HCT116 (cell line): ENCODE results near the gene PTGER3. TPM values are rescaled to one million over a fixed set of nuclear protein-coding genes. Genes with fewer than 3 reads are reported as not detected.

Experiments
- ATAC-seq: fragments of 200-7000 bp; cut with Tn5 transposase; 2 replicates; pipeline ENCODE4 v1.9.1; 2020; ENCODE audit warnings: mild to moderate bottlenecking, moderate library complexity
- BruUV-seq: library from RNA; stranded (reverse); fragments of 400-500 nt; replicated peaks from 2 replicates; lab custom pipeline; 2021; lab: Mats Ljungman, UMichigan
- CTCF ChIA-PET: fragments of 300-600 bp; sonication (Branson Sonifier 250); formaldehyde crosslinking; loops from one replicate; lab custom pipeline; 2021; ENCODE audit warnings: antibody characterized with exemption; lab: Charles Lee
- POLR2A ChIA-PET: fragments of 300-600, 350-600 bp; sonication (Branson Sonifier 250); formaldehyde crosslinking; loops from one replicate; lab custom pipeline; 2021; ENCODE audit warnings: antibody characterized with exemption; lab: Charles Lee
- RAD21 ChIA-PET, 2 experiments: fragments of 300-600 bp; sonication (Branson Sonifier 250); formaldehyde crosslinking; loops; one replicate each; lab custom pipeline; 2023; ENCODE audit warnings: low total read pairs in 2 of 2; ENCODE audit not compliant: uncharacterized antibody in 2 of 2, unreplicated experiment in 2 of 2, low non-redundant PET in 1 of 2; lab: Charles Lee
- DNase-seq: peaks from one replicate; pipeline ENCODE4 v3.0.0-alpha.2; 2010; ENCODE audit warnings: low read depth, low spot score
- H2AFZ ChIP-seq: fragments of 200-600 bp; shearing (Covaris generic), sonication (generic); 2 replicates; pipeline ENCODE4 v1.6.1; 2017; ENCODE audit warnings: low read depth, mixed run types, mixed read lengths, antibody characterized with exemption, low read length; ENCODE audit not compliant: poor library complexity, severe bottlenecking
- H3K27ac ChIP-seq: 2 replicates; pipeline ENCODE4 v1.5.1; 2012; ENCODE audit warnings: low read depth, low read length
- H3K27me3 ChIP-seq: fragments of 200-600 bp; sonication (generic); 2 replicates; pipeline ENCODE4 v1.6.1; 2016; ENCODE audit warnings: mixed run types, low read length, mixed read lengths; ENCODE audit not compliant: insufficient read depth
- H3K36me3 ChIP-seq, 2 experiments: fragments of 200-500 bp in 1 of 2; fragments of 200-600 bp in 1 of 2; sonication (Bioruptor generic) in 1 of 2; sonication (generic) in 1 of 2; 2 replicates each; pipeline versions ENCODE4 v1.5.1 to v1.6.1; 2014 to 2016; ENCODE audit warnings: low read length in 2 of 2, inconsistent platforms in 1 of 2, mixed read lengths in 1 of 2, mixed run types in 1 of 2; ENCODE audit not compliant: insufficient read depth in 2 of 2, control insufficient read depth in 1 of 2
- H3K4me1 ChIP-seq, 2 experiments: fragments of 200-600 bp in 1 of 2; sonication (generic) in 1 of 2; 2 replicates each; pipeline versions ENCODE4 v1.5.1 to v1.6.1; 2012 to 2017; ENCODE audit warnings: low read length in 2 of 2, inconsistent platforms in 1 of 2, mild to moderate bottlenecking in 1 of 2, mixed read lengths in 1 of 2, mixed run types in 1 of 2, moderate library complexity in 1 of 2; ENCODE audit not compliant: insufficient read depth in 2 of 2, control insufficient read depth in 1 of 2
- H3K4me2 ChIP-seq: fragments of 200-600 bp; sonication (generic); 2 replicates; pipeline ENCODE4 v1.6.1; 2017; ENCODE audit warnings: mixed run types, low read length, mixed read lengths
- H3K4me3 ChIP-seq, 2 experiments: fragments of 200-600 bp in 1 of 2; sonication (generic) in 1 of 2; replicated peaks in 1 of 2; 2 replicates each; pipeline ENCODE4 v1.5.1; 2011 to 2016; ENCODE audit warnings: low read length in 2 of 2, control low read depth in 1 of 2, low read depth in 1 of 2, mild to moderate bottlenecking in 1 of 2, mixed read lengths in 1 of 2, mixed run types in 1 of 2
- H3K79me2 ChIP-seq: fragments of 200-600 bp; sonication (generic); 2 replicates; pipeline ENCODE4 v1.6.1; 2017; ENCODE audit warnings: mild to moderate bottlenecking, mixed run types, low read length, moderate library complexity, mixed read lengths; ENCODE audit not compliant: insufficient read depth
- H3K9ac ChIP-seq: fragments of 200-600 bp; sonication (generic); 2 replicates; pipeline ENCODE4 v1.6.1; 2016; ENCODE audit warnings: low read length, mixed read lengths
- H3K9me2 ChIP-seq: fragments of 200-600 bp; sonication (generic), shearing (Covaris generic); 2 replicates; pipeline ENCODE4 v1.6.1; 2017; ENCODE audit warnings: mixed run types, mild to moderate bottlenecking, moderate library complexity; ENCODE audit not compliant: insufficient read depth
- H3K9me3 ChIP-seq, 2 experiments: fragments of 200-500 bp in 1 of 2; fragments of 200-600 bp in 1 of 2; sonication (Bioruptor generic) in 1 of 2; sonication (generic) in 1 of 2; 2 replicates each; pipeline ENCODE4 v1.6.1; 2014 to 2017; ENCODE audit warnings: low read length in 2 of 2, mixed read lengths in 2 of 2, inconsistent platforms in 1 of 2, low read depth in 1 of 2, mild to moderate bottlenecking in 1 of 2, mixed run types in 1 of 2, moderate library complexity in 1 of 2; ENCODE audit not compliant: control insufficient read depth in 1 of 2, insufficient read depth in 1 of 2
- H4K20me1 ChIP-seq: fragments of 200-600 bp; sonication (generic), shearing (Covaris generic); 2 replicates; pipeline ENCODE4 v1.6.1; 2017; ENCODE audit warnings: mixed run types, mild to moderate bottlenecking, moderate library complexity; ENCODE audit not compliant: insufficient read depth
- CEBPB ChIP-seq: IDR thresholded peaks from 2 replicates; pipeline ENCODE4 v1.6.1; 2012; ENCODE audit warnings: low read depth
- ELF1 ChIP-seq: IDR thresholded peaks from 2 replicates; pipeline ENCODE4 v1.6.1; 2012; ENCODE audit warnings: low read depth, borderline replicate concordance
- FOSL1 ChIP-seq: IDR thresholded peaks from 2 replicates; pipeline ENCODE4 v1.6.1; 2012; ENCODE audit warnings: low read depth
- JUND ChIP-seq: IDR thresholded peaks from 2 replicates; pipeline ENCODE4 v1.6.1; 2012
- POLR2AphosphoS5 ChIP-seq: IDR thresholded peaks from 2 replicates; pipeline ENCODE4 v1.6.1; 2011; ENCODE audit warnings: mild to moderate bottlenecking, low read depth, low read length, moderate library complexity
- SIN3A ChIP-seq: IDR thresholded peaks from 2 replicates; pipeline ENCODE4 v1.6.1; 2012; ENCODE audit warnings: low read depth
- SP1 ChIP-seq: IDR thresholded peaks from 2 replicates; pipeline ENCODE4 v1.6.1; 2012; ENCODE audit warnings: low read depth
- TCF7L2 ChIP-seq: IDR thresholded peaks from 2 replicates; pipeline ENCODE4 v1.7.0; 2011; ENCODE audit warnings: borderline replicate concordance, inconsistent platforms; ENCODE audit not compliant: insufficient read depth, insufficient read length; ENCODE audit errors: extremely low read depth
- YY1 ChIP-seq: IDR thresholded peaks from 2 replicates; pipeline ENCODE4 v1.6.1; 2011; ENCODE audit warnings: low read length, low read depth, moderate library complexity, mild to moderate bottlenecking; ENCODE audit not compliant: insufficient replicate concordance; ENCODE audit errors: extremely low read depth
- ZFX ChIP-seq: fragments of 450-650 bp; IDR thresholded peaks from 2 replicates; pipeline ENCODE4 v1.6.1; 2017
- ZNF274 ChIP-seq: fragments of 200-500 bp; sonication (Bioruptor generic); IDR thresholded peaks from 2 replicates; pipeline ENCODE4 v1.6.1; 2014; ENCODE audit warnings: mild to moderate bottlenecking, low read depth, low read length, inconsistent platforms
- intact Hi-C: fragments of 100-400 bp; cut with micrococcal nuclease; formaldehyde crosslinking; loops from 2 replicates; pipeline ENCODE4 v1.10.0; 2022
- total RNA-seq: library from RNA; stranded (reverse); gene quantifications from one replicate; pipeline ENCODE4 v1.2.1, GENCODE V29; 2021; ENCODE audit not compliant: unreplicated experiment
- TF ChIP-seq, protein P1 (sequence below), 3 experiments: fragments of 200-600 bp in 1 of 3; sonication (generic) in 1 of 3; IDR thresholded peaks in 2 of 3; conservative IDR thresholded peaks in 1 of 3; 2 replicates each; pipeline ENCODE4 v1.5.1; 2012 to 2017; ENCODE audit warnings: low read depth in 2 of 3, low read length in 2 of 3, antibody characterized with exemption in 1 of 3, borderline replicate concordance in 1 of 3, control low read depth in 1 of 3, mild to moderate bottlenecking in 1 of 3, mixed read lengths in 1 of 3, mixed run types in 1 of 3, moderate library complexity in 1 of 3; ENCODE audit not compliant: insufficient read depth in 1 of 3
- TF ChIP-seq, protein P2 (sequence below): IDR thresholded peaks from 2 replicates; pipeline ENCODE4 v1.6.1; 2011; ENCODE audit warnings: mild to moderate bottlenecking, low read length, moderate library complexity; ENCODE audit not compliant: insufficient replicate concordance; ENCODE audit errors: extremely low read depth
- TF ChIP-seq, protein P3 (sequence below): IDR thresholded peaks from 2 replicates; pipeline ENCODE4 v1.6.1; 2012
- TF ChIP-seq, protein P4 (sequence below): IDR thresholded peaks from 2 replicates; pipeline ENCODE4 v1.6.1; 2012; ENCODE audit warnings: low read depth

Gene PTGER3
- total RNA-seq, 1 experiment from 2014 or later = 0.05 TPM

DNA sequence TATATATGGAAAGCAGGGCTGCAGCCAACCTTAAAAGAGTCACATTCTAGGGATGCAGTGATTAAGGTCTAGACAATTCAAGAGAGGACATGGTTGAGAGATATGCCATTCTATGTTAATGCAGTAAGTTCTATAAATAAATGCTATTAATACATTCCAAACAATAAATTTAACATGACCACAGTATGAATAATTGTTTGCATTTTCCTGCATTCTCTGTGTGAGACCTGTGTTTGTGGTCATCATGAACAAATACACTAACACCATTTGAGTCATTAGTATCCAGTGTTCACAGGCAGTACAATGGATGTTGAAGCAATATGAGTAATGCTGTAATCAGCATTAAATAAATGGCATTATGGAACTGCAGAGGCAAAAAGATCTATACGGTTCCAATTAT lies 38.7 kb upstream of the PTGER3 start:
- intact Hi-C loops = no loop called here

More for the DNA sequence above, 38.7 kb upstream of the PTGER3 start:
- ATAC-seq = no peak
- Histone ChIP-seq H3K4me1 (peaks cover 4 to 6% of the 10 kb centered on the region in 2 experiments; a peak in 1 of 4 replicates), H3K27ac (no peak overlapping the region), H4K20me1 (no peaks in the 10 kb centered on the region), H3K4me3 (no peak overlapping the region), H3K36me3 (no peaks in the 10 kb centered on the region), H2AFZ (no peak overlapping the region), H3K79me2 (no peaks in the 10 kb centered on the region), H3K4me2 (no peak overlapping the region), H3K27me3 (no peaks in the 10 kb centered on the region), H3K9ac (no peak overlapping the region), H3K9me3 (no peaks in the 10 kb centered on the region), H3K9me2 (no peaks in the 10 kb centered on the region)
- POLR2A ChIA-PET = no interaction called here
- RAD21 ChIA-PET = no interaction called here
- no peak for DNase-seq
- BruUV-seq = no TSS peak
- CTCF ChIA-PET = no interaction called here
- TF ChIP-seq SIN3A (no peak), YY1 (no peak), ZNF274 (no peak), ELF1 (no peak), JUND (no peak), SP1 (no peak), CEBPB (no peak), POLR2AphosphoS5 (no peak), ZFX (no peak), TCF7L2 (no peak), FOSL1 (no peak)
- TF ChIP-seq, protein P1, sequence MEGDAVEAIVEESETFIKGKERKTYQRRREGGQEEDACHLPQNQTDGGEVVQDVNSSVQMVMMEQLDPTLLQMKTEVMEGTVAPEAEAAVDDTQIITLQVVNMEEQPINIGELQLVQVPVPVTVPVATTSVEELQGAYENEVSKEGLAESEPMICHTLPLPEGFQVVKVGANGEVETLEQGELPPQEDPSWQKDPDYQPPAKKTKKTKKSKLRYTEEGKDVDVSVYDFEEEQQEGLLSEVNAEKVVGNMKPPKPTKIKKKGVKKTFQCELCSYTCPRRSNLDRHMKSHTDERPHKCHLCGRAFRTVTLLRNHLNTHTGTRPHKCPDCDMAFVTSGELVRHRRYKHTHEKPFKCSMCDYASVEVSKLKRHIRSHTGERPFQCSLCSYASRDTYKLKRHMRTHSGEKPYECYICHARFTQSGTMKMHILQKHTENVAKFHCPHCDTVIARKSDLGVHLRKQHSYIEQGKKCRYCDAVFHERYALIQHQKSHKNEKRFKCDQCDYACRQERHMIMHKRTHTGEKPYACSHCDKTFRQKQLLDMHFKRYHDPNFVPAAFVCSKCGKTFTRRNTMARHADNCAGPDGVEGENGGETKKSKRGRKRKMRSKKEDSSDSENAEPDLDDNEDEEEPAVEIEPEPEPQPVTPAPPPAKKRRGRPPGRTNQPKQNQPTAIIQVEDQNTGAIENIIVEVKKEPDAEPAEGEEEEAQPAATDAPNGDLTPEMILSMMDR (IDR thresholded peaks at IDR 0.05 in 2 of 3, conservative IDR thresholded peaks at IDR 0.05 in 1 of 3; ENCODE audit: borderline replicate concordance in 1 of 3, insufficient read depth in 1 of 3, low read depth in 2 of 3, low read length in 2 of 3) = no peak
- TF ChIP-seq, protein P2, sequence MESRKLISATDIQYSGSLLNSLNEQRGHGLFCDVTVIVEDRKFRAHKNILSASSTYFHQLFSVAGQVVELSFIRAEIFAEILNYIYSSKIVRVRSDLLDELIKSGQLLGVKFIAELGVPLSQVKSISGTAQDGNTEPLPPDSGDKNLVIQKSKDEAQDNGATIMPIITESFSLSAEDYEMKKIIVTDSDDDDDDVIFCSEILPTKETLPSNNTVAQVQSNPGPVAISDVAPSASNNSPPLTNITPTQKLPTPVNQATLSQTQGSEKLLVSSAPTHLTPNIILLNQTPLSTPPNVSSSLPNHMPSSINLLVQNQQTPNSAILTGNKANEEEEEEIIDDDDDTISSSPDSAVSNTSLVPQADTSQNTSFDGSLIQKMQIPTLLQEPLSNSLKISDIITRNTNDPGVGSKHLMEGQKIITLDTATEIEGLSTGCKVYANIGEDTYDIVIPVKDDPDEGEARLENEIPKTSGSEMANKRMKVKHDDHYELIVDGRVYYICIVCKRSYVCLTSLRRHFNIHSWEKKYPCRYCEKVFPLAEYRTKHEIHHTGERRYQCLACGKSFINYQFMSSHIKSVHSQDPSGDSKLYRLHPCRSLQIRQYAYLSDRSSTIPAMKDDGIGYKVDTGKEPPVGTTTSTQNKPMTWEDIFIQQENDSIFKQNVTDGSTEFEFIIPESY = no peak
- TF ChIP-seq, protein P3, sequence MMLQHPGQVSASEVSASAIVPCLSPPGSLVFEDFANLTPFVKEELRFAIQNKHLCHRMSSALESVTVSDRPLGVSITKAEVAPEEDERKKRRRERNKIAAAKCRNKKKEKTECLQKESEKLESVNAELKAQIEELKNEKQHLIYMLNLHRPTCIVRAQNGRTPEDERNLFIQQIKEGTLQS = no peak
- TF ChIP-seq, protein P4, sequence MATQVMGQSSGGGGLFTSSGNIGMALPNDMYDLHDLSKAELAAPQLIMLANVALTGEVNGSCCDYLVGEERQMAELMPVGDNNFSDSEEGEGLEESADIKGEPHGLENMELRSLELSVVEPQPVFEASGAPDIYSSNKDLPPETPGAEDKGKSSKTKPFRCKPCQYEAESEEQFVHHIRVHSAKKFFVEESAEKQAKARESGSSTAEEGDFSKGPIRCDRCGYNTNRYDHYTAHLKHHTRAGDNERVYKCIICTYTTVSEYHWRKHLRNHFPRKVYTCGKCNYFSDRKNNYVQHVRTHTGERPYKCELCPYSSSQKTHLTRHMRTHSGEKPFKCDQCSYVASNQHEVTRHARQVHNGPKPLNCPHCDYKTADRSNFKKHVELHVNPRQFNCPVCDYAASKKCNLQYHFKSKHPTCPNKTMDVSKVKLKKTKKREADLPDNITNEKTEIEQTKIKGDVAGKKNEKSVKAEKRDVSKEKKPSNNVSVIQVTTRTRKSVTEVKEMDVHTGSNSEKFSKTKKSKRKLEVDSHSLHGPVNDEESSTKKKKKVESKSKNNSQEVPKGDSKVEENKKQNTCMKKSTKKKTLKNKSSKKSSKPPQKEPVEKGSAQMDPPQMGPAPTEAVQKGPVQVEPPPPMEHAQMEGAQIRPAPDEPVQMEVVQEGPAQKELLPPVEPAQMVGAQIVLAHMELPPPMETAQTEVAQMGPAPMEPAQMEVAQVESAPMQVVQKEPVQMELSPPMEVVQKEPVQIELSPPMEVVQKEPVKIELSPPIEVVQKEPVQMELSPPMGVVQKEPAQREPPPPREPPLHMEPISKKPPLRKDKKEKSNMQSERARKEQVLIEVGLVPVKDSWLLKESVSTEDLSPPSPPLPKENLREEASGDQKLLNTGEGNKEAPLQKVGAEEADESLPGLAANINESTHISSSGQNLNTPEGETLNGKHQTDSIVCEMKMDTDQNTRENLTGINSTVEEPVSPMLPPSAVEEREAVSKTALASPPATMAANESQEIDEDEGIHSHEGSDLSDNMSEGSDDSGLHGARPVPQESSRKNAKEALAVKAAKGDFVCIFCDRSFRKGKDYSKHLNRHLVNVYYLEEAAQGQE = no peak
